GM23248 (cell line): ENCODE results near the gene TMEM178B.

Experiments used
- EZH2 ChIP-seq: fragments of 200-600 bp; sonication (generic); IDR thresholded peaks from 2 replicates; pipeline ENCODE4 v1.6.1; 2018; ENCODE audit warnings: antibody characterized with exemption, mild to moderate bottlenecking; ENCODE audit not compliant: insufficient read depth, poor library complexity, severe bottlenecking
- EZH2phosphoT487 ChIP-seq: fragments of 200-600 bp; sonication (generic); IDR thresholded peaks from 2 replicates; pipeline ENCODE4 v1.6.1; 2018; ENCODE audit warnings: antibody characterized with exemption, moderate library complexity, mild to moderate bottlenecking, low read depth; ENCODE audit not compliant: insufficient read depth

GRCh38 chr7:141349804-141350203 is 275.9 kb downstream of the TMEM178B start:
- no peak for TF ChIP-seq EZH2
- no peak for TF ChIP-seq EZH2phosphoT487
